ENCODE data around the gene EHBP1L1. TPM values are rescaled to one million over a fixed set of nuclear protein-coding genes. Genes with fewer than 3 reads are reported as not detected.
A peak's percentile ranks its signal among the peaks of the same experiment; 100 is the strongest.

EHBP1L1 gene
- total RNA-seq, 3 donors from 2014 or later: 28.0 to 68.8 (median 33.4) TPM

- intact Hi-C loops (cut with DNase I; ENCODE audit: low total_unique reads): no loop called here
- H3K27ac ChIP-seq: no peak overlapping the region
- H3K27me3 ChIP-seq: no peaks in the 10 kb centered on the region
- DNase-seq (ENCODE audit: low spot score in 2 of 2): no peak
- no peak for TF ChIP-seq POLR2AphosphoS5 (IDR thresholded peaks at IDR 0.05)
- no peak for TF ChIP-seq POLR2A (IDR thresholded peaks at IDR 0.05)
- TF ChIP-seq CTCF (IDR thresholded peaks at IDR 0.05): no peak
- no peaks in the 10 kb centered on the region for H3K9me3 ChIP-seq
- H3K4me3 ChIP-seq: no peak overlapping the region
- peaks cover 8% of the 10 kb centered on the region for H3K36me3 ChIP-seq
- H3K4me1 ChIP-seq: no peaks in the 10 kb centered on the region
Observed at GRCh38 chr11:65532388-65533064, 43.3 kb upstream of the EHBP1L1 start.

- Histone ChIP-seq H3K36me3 (peaks cover 8% of the 10 kb centered on the region), H3K4me3 (no peak overlapping the region), H3K27me3 (no peaks in the 10 kb centered on the region), H3K9me3 (no peaks in the 10 kb centered on the region), H3K27ac (no peak overlapping the region), H3K4me1 (no peaks in the 10 kb centered on the region)
- intact Hi-C loops (cut with DNase I; ENCODE audit: low total_unique reads): no loop called here
- no peak for TF ChIP-seq POLR2AphosphoS5 (IDR thresholded peaks at IDR 0.05)
- TF ChIP-seq POLR2A (IDR thresholded peaks at IDR 0.05): no peak
- TF ChIP-seq CTCF (IDR thresholded peaks at IDR 0.05): no peak
- DNase-seq (ENCODE audit: low spot score in 2 of 2): no peak
Observed at GRCh38 chr11:65535102-65535501, 40.8 kb upstream of the EHBP1L1 start.

- intact Hi-C loops (cut with DNase I; ENCODE audit: low total_unique reads): no loop called here
- TF ChIP-seq CTCF (IDR thresholded peaks at IDR 0.05) (no peak), POLR2A (IDR thresholded peaks at IDR 0.05) (no peak), POLR2AphosphoS5 (IDR thresholded peaks at IDR 0.05) (no peak)
- H3K36me3 ChIP-seq: no peaks in the 10 kb centered on the region
Observed at GRCh38 chr11:65536412-65537295, 39.2 kb upstream of the EHBP1L1 start.

GRCh38 chr11:65537296-65537597 is 38.6 kb upstream of the EHBP1L1 start:
- no peaks in the 10 kb centered on the region for H3K9me3 ChIP-seq
- peak overlapping the region in 1 of 2 donors; percentile 19 for H3K27ac ChIP-seq
- H3K36me3 ChIP-seq: no peaks in the 10 kb centered on the region

More at GRCh38 chr11:65536412-65537295, 39.2 kb upstream of the EHBP1L1 start:
- Histone ChIP-seq H3K27me3 (no peaks in the 10 kb centered on the region), H3K9me3 (no peaks in the 10 kb centered on the region), H3K4me1 (peaks cover 6 to 7% of the 10 kb centered on the region in 2 donors), H3K27ac (peak overlapping the region in 1 of 2 donors; percentile 19), H3K4me3 (no peak overlapping the region)
- no peak for DNase-seq (ENCODE audit: low spot score in 2 of 2)

More at GRCh38 chr11:65537296-65537597, 38.6 kb upstream of the EHBP1L1 start:
- no peaks in the 10 kb centered on the region for H3K27me3 ChIP-seq
- H3K4me1 ChIP-seq: peaks cover 6 to 12% of the 10 kb centered on the region in 2 donors
- no peak for DNase-seq (ENCODE audit: low spot score in 2 of 2)
- intact Hi-C loops (cut with DNase I; ENCODE audit: low total_unique reads): no loop called here
- no peak overlapping the region for H3K4me3 ChIP-seq
- TF ChIP-seq POLR2A (IDR thresholded peaks at IDR 0.05): no peak
- no peak for TF ChIP-seq POLR2AphosphoS5 (IDR thresholded peaks at IDR 0.05)
- TF ChIP-seq CTCF (IDR thresholded peaks at IDR 0.05): no peak
